ENCODE data around the gene HS2ST1. TPM values are rescaled to one million over a fixed set of nuclear protein-coding genes. Genes with fewer than 3 reads are reported as not detected.

The HS2ST1 gene
- total RNA-seq, 4 donors from 2014 or later = 4.6 to 53.5 (median 15.5) TPM

GRCh38 chr1:86914998-86915736, 732 bp downstream of the HS2ST1 start:
- peak overlapping the region; percentile 70 to 76 for H3K4me3 ChIP-seq
- H3K27ac ChIP-seq = peak overlapping the region; percentile 84 to 88
- no peaks in the 10 kb centered on the region for H3K27me3 ChIP-seq
- H3K4me1 ChIP-seq = peaks cover 0 to 5% of the 10 kb centered on the region in 2 donors
- H3K9me3 ChIP-seq = no peaks in the 10 kb centered on the region
- intact Hi-C loops (cut with DNase I; ENCODE audit: low total_unique reads) = loop anchor here (10.0 kb wide), 1 partner anchor 200 kb away; no protein-coding TSS in a partner anchor
- no peak for TF ChIP-seq POLR2A (IDR thresholded peaks at IDR 0.05)
- no peak for TF ChIP-seq CTCF (IDR thresholded peaks at IDR 0.05)
- no peaks in the 10 kb centered on the region for H3K36me3 ChIP-seq
- peak; percentile 32 to 36 for DNase-seq

GRCh38 chr1:86915737-86916235, 1.4 kb downstream of the HS2ST1 start:
- peak overlapping the region; percentile 70 to 76 for H3K4me3 ChIP-seq
- peaks cover 0 to 5% of the 10 kb centered on the region in 2 donors for H3K4me1 ChIP-seq
- H3K27ac ChIP-seq = peak overlapping the region; percentile 84 to 88
- H3K9me3 ChIP-seq = no peaks in the 10 kb centered on the region
- intact Hi-C loops (cut with DNase I; ENCODE audit: low total_unique reads) = loop anchor here (10.0 kb wide), 1 partner anchor 201 kb away; no protein-coding TSS in a partner anchor
- no peak for DNase-seq
- H3K36me3 ChIP-seq = no peaks in the 10 kb centered on the region
- TF ChIP-seq POLR2A (IDR thresholded peaks at IDR 0.05) (no peak), CTCF (IDR thresholded peaks at IDR 0.05) (no peak)
- no peaks in the 10 kb centered on the region for H3K27me3 ChIP-seq

- TF ChIP-seq CTCF (IDR thresholded peaks at IDR 0.05) (no peak), POLR2A (IDR thresholded peaks at IDR 0.05) (no peak)
- Histone ChIP-seq H3K4me1 (peaks cover 0 to 5% of the 10 kb centered on the region in 2 donors), H3K36me3 (no peaks in the 10 kb centered on the region), H3K9me3 (no peaks in the 10 kb centered on the region), H3K4me3 (no peak overlapping the region), H3K27me3 (no peaks in the 10 kb centered on the region), H3K27ac (no peak overlapping the region)
- intact Hi-C loops (cut with DNase I; ENCODE audit: low total_unique reads) = loop anchor here (10.0 kb wide), 1 partner anchor 202 kb away; no protein-coding TSS in a partner anchor
- no peak for DNase-seq
These were observed 2.3 kb downstream of the HS2ST1 start for GRCh38 chr1:86916752-86917151.

- TF ChIP-seq CTCF (IDR thresholded peaks at IDR 0.05) (no peak), POLR2A (IDR thresholded peaks at IDR 0.05) (no peak)
- intact Hi-C loops (cut with DNase I; ENCODE audit: low total_unique reads) = no loop called here
- no peak for DNase-seq
- no peaks in the 10 kb centered on the region for H3K9me3 ChIP-seq
- H3K4me1 ChIP-seq = no peaks in the 10 kb centered on the region
- H3K4me3 ChIP-seq = no peak overlapping the region
- H3K36me3 ChIP-seq = no peaks in the 10 kb centered on the region
- no peak overlapping the region for H3K27ac ChIP-seq
- H3K27me3 ChIP-seq = no peaks in the 10 kb centered on the region
These were observed 8.0 kb downstream of the HS2ST1 start for GRCh38 chr1:86922445-86922844.

- intact Hi-C loops (cut with DNase I; ENCODE audit: low total_unique reads) = no loop called here
- no peaks in the 10 kb centered on the region for H3K9me3 ChIP-seq
- DNase-seq = no peak
- TF ChIP-seq POLR2A (IDR thresholded peaks at IDR 0.05) (no peak), CTCF (IDR thresholded peaks at IDR 0.05) (no peak)
- no peaks in the 10 kb centered on the region for H3K4me1 ChIP-seq
- H3K27me3 ChIP-seq = no peaks in the 10 kb centered on the region
- no peak overlapping the region for H3K4me3 ChIP-seq
- no peaks in the 10 kb centered on the region for H3K36me3 ChIP-seq
- H3K27ac ChIP-seq = no peak overlapping the region
These were observed 10.0 kb downstream of the HS2ST1 start for GRCh38 chr1:86924324-86924960.

Data from uterus (tissue), 4 donors.